Activated naive CD4-positive, alpha-beta T cell treated with anti-CD3 and anti-CD28 coated beads, Interleukin-2, amount 10 ng/mL, durations not matched to agents 7 days and 5 days (primary cell): ENCODE measurements around the gene ABCA4.

Experiments used
- CTCF ChIA-PET: fragments of 350-600 bp; sonication (Branson Sonifier 250); formaldehyde crosslinking; loops from one replicate; lab custom pipeline; 2021; ENCODE audit warnings: antibody characterized with exemption; lab: Charles Lee
- DNase-seq: peaks from one replicate; pipeline ENCODE4 v3.0.0-alpha.2; 2020
- H3K27ac Mint-ChIP-seq: one replicate; pipeline ENCODE4 v1.8.0; 2021; ENCODE audit warnings: mild to moderate bottlenecking, moderate library complexity, mixed read lengths
- H3K27me3 Mint-ChIP-seq: one replicate; pipeline ENCODE4 v1.8.0; 2021; ENCODE audit warnings: mild to moderate bottlenecking, mixed read lengths
- H3K36me3 Mint-ChIP-seq: one replicate; pipeline ENCODE4 v1.8.0; 2021; ENCODE audit warnings: mixed read lengths
- H3K4me1 Mint-ChIP-seq: one replicate; pipeline ENCODE4 v1.8.0; 2021; ENCODE audit warnings: mixed read lengths
- H3K4me3 Mint-ChIP-seq: one replicate; pipeline ENCODE4 v1.8.0; 2021; ENCODE audit warnings: mild to moderate bottlenecking, moderate library complexity, mixed read lengths
- H3K9me3 Mint-ChIP-seq: one replicate; pipeline ENCODE4 v1.8.0; 2021; ENCODE audit warnings: mixed read lengths

The ABCA4 gene

GRCh38 chr1:93969887-93970286 is 151.1 kb downstream of the ABCA4 start:
- no peak overlapping the region for H3K4me3 Mint-ChIP-seq
- CTCF ChIA-PET, result interaction anchor here (0.6 kb wide), 1 partner anchor 1095 kb away, joined by 3 read pairs; no protein-coding TSS in a partner anchor

GRCh38 chr1:93969371-93969770 is 151.6 kb downstream of the ABCA4 start:
- Mint-ChIP-seq H3K36me3 (no peaks in the 10 kb centered on the region), H3K4me3 (no peak overlapping the region), H3K4me1 (no peaks in the 10 kb centered on the region), H3K27ac (no peak overlapping the region), H3K9me3 (no peaks in the 10 kb centered on the region), H3K27me3 (peaks cover 4% of the 10 kb centered on the region)
- CTCF ChIA-PET, result no interaction called here
- no peak for DNase-seq

More at GRCh38 chr1:93969887-93970286, 151.1 kb downstream of the ABCA4 start:
- H3K27me3 Mint-ChIP-seq, result peaks cover 4% of the 10 kb centered on the region
- DNase-seq, result no peak
- H3K36me3 Mint-ChIP-seq, result no peaks in the 10 kb centered on the region
- no peaks in the 10 kb centered on the region for H3K9me3 Mint-ChIP-seq
- no peak overlapping the region for H3K27ac Mint-ChIP-seq
- no peaks in the 10 kb centered on the region for H3K4me1 Mint-ChIP-seq

- Mint-ChIP-seq H3K4me3 (no peak overlapping the region), H3K9me3 (no peaks in the 10 kb centered on the region), H3K4me1 (no peaks in the 10 kb centered on the region), H3K27me3 (peaks cover 4% of the 10 kb centered on the region), H3K27ac (no peak overlapping the region), H3K36me3 (no peaks in the 10 kb centered on the region)
- DNase-seq, result no peak
- CTCF ChIA-PET, result no interaction called here
These were observed 153.6 kb downstream of the ABCA4 start for GRCh38 chr1:93967306-93967705.

- H3K36me3 Mint-ChIP-seq, result no peaks in the 10 kb centered on the region
- H3K9me3 Mint-ChIP-seq, result no peaks in the 10 kb centered on the region
- no peaks in the 10 kb centered on the region for H3K4me1 Mint-ChIP-seq
- DNase-seq, result no peak
- no peak overlapping the region for H3K4me3 Mint-ChIP-seq
- CTCF ChIA-PET, result no interaction called here
- H3K27ac Mint-ChIP-seq, result no peak overlapping the region
- peaks cover 4% of the 10 kb centered on the region for H3K27me3 Mint-ChIP-seq
These were observed 155.1 kb downstream of the ABCA4 start for GRCh38 chr1:93965888-93966287.

GRCh38 chr1:93965256-93965655 is 155.7 kb downstream of the ABCA4 start:
- no peak overlapping the region for H3K27ac Mint-ChIP-seq
- CTCF ChIA-PET, result no interaction called here
- no peak overlapping the region for H3K4me3 Mint-ChIP-seq
- H3K36me3 Mint-ChIP-seq, result no peaks in the 10 kb centered on the region
- H3K9me3 Mint-ChIP-seq, result no peaks in the 10 kb centered on the region
- no peaks in the 10 kb centered on the region for H3K4me1 Mint-ChIP-seq
- DNase-seq, result no peak
- H3K27me3 Mint-ChIP-seq, result peaks cover 4% of the 10 kb centered on the region

GRCh38 chr1:93964777-93965200 is 156.2 kb downstream of the ABCA4 start:
- Mint-ChIP-seq H3K4me3 (no peak overlapping the region), H3K9me3 (no peaks in the 10 kb centered on the region), H3K27ac (no peak overlapping the region), H3K27me3 (peaks cover 4% of the 10 kb centered on the region), H3K4me1 (no peaks in the 10 kb centered on the region), H3K36me3 (no peaks in the 10 kb centered on the region)
- CTCF ChIA-PET, result no interaction called here
- DNase-seq, result no peak

GRCh38 chr1:93964096-93964776 is 156.7 kb downstream of the ABCA4 start:
- no peaks in the 10 kb centered on the region for H3K4me1 Mint-ChIP-seq
- no peak for DNase-seq
- no peaks in the 10 kb centered on the region for H3K36me3 Mint-ChIP-seq
- peaks cover 6% of the 10 kb centered on the region for H3K27me3 Mint-ChIP-seq
- H3K9me3 Mint-ChIP-seq, result no peaks in the 10 kb centered on the region
- H3K27ac Mint-ChIP-seq, result no peak overlapping the region
- CTCF ChIA-PET, result no interaction called here
- H3K4me3 Mint-ChIP-seq, result no peak overlapping the region

GRCh38 chr1:93963585-93963984 is 157.4 kb downstream of the ABCA4 start:
- peaks cover 8% of the 10 kb centered on the region for H3K27me3 Mint-ChIP-seq

GRCh38 chr1:93961906-93962305 is 159.0 kb downstream of the ABCA4 start:
- CTCF ChIA-PET, result no interaction called here
- no peaks in the 10 kb centered on the region for H3K4me1 Mint-ChIP-seq
- H3K36me3 Mint-ChIP-seq, result no peaks in the 10 kb centered on the region
- H3K27me3 Mint-ChIP-seq, result peaks cover 13% of the 10 kb centered on the region
- H3K9me3 Mint-ChIP-seq, result peaks cover 5% of the 10 kb centered on the region
- no peak for DNase-seq
- no peak overlapping the region for H3K27ac Mint-ChIP-seq
- H3K4me3 Mint-ChIP-seq, result no peak overlapping the region

More at GRCh38 chr1:93963585-93963984, 157.4 kb downstream of the ABCA4 start:
- no peak for DNase-seq
- Mint-ChIP-seq H3K4me3 (no peak overlapping the region), H3K4me1 (no peaks in the 10 kb centered on the region), H3K36me3 (no peaks in the 10 kb centered on the region), H3K9me3 (no peaks in the 10 kb centered on the region), H3K27ac (no peak overlapping the region)
- CTCF ChIA-PET, result no interaction called here

- Mint-ChIP-seq H3K36me3 (no peaks in the 10 kb centered on the region), H3K27ac (no peak overlapping the region), H3K4me3 (no peak overlapping the region), H3K27me3 (peaks cover 11% of the 10 kb centered on the region), H3K9me3 (peaks cover 5% of the 10 kb centered on the region), H3K4me1 (no peaks in the 10 kb centered on the region)
- CTCF ChIA-PET, result no interaction called here
- no peak for DNase-seq
These were observed 159.5 kb downstream of the ABCA4 start for GRCh38 chr1:93961443-93961842.

GRCh38 chr1:93960641-93961147 is 160.3 kb downstream of the ABCA4 start:
- H3K27me3 Mint-ChIP-seq, result peaks cover 9% of the 10 kb centered on the region
- CTCF ChIA-PET, result no interaction called here
- H3K9me3 Mint-ChIP-seq, result peaks cover 13% of the 10 kb centered on the region
- no peak overlapping the region for H3K4me3 Mint-ChIP-seq
- no peaks in the 10 kb centered on the region for H3K4me1 Mint-ChIP-seq
- no peak for DNase-seq
- no peaks in the 10 kb centered on the region for H3K36me3 Mint-ChIP-seq
- H3K27ac Mint-ChIP-seq, result no peak overlapping the region

GRCh38 chr1:93959413-93959812 is 161.5 kb downstream of the ABCA4 start:
- no peaks in the 10 kb centered on the region for H3K36me3 Mint-ChIP-seq
- H3K27ac Mint-ChIP-seq, result no peak overlapping the region
- H3K4me3 Mint-ChIP-seq, result no peak overlapping the region
- H3K27me3 Mint-ChIP-seq, result peaks cover 9% of the 10 kb centered on the region
- peaks cover 19% of the 10 kb centered on the region for H3K9me3 Mint-ChIP-seq
- no peak for DNase-seq
- no peaks in the 10 kb centered on the region for H3K4me1 Mint-ChIP-seq
- CTCF ChIA-PET, result interaction anchor here (0.5 kb wide), 2 partner anchors 9 to 316 kb away, joined by 3 read pairs; no protein-coding TSS in a partner anchor

- H3K27ac Mint-ChIP-seq, result no peak overlapping the region
- no peaks in the 10 kb centered on the region for H3K4me1 Mint-ChIP-seq
- DNase-seq, result no peak
- no peak overlapping the region for H3K4me3 Mint-ChIP-seq
- CTCF ChIA-PET, result interaction anchor here (1.2 kb wide), 1 partner anchor 10 kb away, joined by 3 read pairs; no protein-coding TSS in a partner anchor
- peaks cover 9% of the 10 kb centered on the region for H3K27me3 Mint-ChIP-seq
- H3K9me3 Mint-ChIP-seq, result peaks cover 19% of the 10 kb centered on the region
- no peaks in the 10 kb centered on the region for H3K36me3 Mint-ChIP-seq
These were observed 162.2 kb downstream of the ABCA4 start for GRCh38 chr1:93958726-93959100.

- no peaks in the 10 kb centered on the region for H3K36me3 Mint-ChIP-seq
- H3K9me3 Mint-ChIP-seq, result peaks cover 19% of the 10 kb centered on the region
- no peak overlapping the region for H3K4me3 Mint-ChIP-seq
- no peak for DNase-seq
- H3K27ac Mint-ChIP-seq, result no peak overlapping the region
- H3K27me3 Mint-ChIP-seq, result peaks cover 9% of the 10 kb centered on the region
- CTCF ChIA-PET, result interaction anchor here (1.2 kb wide), 1 partner anchor 10 kb away, joined by 3 read pairs; no protein-coding TSS in a partner anchor
- no peaks in the 10 kb centered on the region for H3K4me1 Mint-ChIP-seq
These were observed 162.8 kb downstream of the ABCA4 start for GRCh38 chr1:93958032-93958725.

- Mint-ChIP-seq H3K27me3 (peaks cover 9% of the 10 kb centered on the region), H3K36me3 (no peaks in the 10 kb centered on the region)
These were observed 165.2 kb downstream of the ABCA4 start for GRCh38 chr1:93955765-93956164.

More at GRCh38 chr1:93955765-93956164, 165.2 kb downstream of the ABCA4 start:
- Mint-ChIP-seq H3K9me3 (peaks cover 21% of the 10 kb centered on the region), H3K27ac (no peak overlapping the region), H3K4me3 (no peak overlapping the region), H3K4me1 (no peaks in the 10 kb centered on the region)
- CTCF ChIA-PET, result no interaction called here
- DNase-seq, result no peak
